Breast epithelium (tissue), 3 donors: Measurements from ENCODE around the gene VPS51.

Experiments used
- POLR2A ChIP-seq: fragments of 450-650 bp; IDR thresholded peaks from one replicate; pipeline ENCODE4 v1.6.1; 2016; ENCODE audit warnings: antibody characterized with exemption, mild to moderate bottlenecking, moderate library complexity
- POLR2AphosphoS5 ChIP-seq, 3 donors: sonication (generic); formaldehyde crosslinking; IDR thresholded peaks; one replicate each; pipeline ENCODE4 v1.6.1; 2017; ENCODE audit warnings: antibody characterized with exemption in 3 of 3
- TF ChIP-seq, protein P1 (sequence below), 3 donors: fragments of 450-650 bp; IDR thresholded peaks; one replicate each; pipeline ENCODE4 v1.5.1; 2016 to 2017; ENCODE audit warnings: antibody characterized with exemption in 3 of 3, mild to moderate bottlenecking in 3 of 3, moderate library complexity in 3 of 3

DNA sequence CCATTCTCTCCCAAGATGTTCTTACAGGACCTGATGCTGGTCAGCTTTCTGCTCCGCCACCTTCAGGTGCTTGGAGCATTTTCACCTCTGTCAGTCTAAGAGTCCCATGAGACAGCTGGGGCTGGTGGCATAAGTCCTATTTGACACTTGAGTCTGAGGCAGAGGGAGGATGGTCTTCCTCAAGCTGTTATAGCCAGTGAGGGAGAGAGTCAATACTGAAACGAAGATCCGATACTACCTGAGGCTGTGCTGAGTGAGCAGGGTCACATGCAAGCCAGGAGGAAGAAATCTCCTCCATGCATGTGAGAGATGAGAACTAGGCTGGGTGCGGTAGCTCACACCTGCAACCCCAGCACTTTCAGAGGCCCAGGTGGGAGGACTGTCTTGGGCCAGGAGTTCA lies 6.4 kb upstream of the VPS51 start:
- TF ChIP-seq POLR2A (no peak), POLR2AphosphoS5 (IDR thresholded peaks at IDR 0.05) (no peak)
- TF ChIP-seq, protein P1, sequence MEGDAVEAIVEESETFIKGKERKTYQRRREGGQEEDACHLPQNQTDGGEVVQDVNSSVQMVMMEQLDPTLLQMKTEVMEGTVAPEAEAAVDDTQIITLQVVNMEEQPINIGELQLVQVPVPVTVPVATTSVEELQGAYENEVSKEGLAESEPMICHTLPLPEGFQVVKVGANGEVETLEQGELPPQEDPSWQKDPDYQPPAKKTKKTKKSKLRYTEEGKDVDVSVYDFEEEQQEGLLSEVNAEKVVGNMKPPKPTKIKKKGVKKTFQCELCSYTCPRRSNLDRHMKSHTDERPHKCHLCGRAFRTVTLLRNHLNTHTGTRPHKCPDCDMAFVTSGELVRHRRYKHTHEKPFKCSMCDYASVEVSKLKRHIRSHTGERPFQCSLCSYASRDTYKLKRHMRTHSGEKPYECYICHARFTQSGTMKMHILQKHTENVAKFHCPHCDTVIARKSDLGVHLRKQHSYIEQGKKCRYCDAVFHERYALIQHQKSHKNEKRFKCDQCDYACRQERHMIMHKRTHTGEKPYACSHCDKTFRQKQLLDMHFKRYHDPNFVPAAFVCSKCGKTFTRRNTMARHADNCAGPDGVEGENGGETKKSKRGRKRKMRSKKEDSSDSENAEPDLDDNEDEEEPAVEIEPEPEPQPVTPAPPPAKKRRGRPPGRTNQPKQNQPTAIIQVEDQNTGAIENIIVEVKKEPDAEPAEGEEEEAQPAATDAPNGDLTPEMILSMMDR (IDR thresholded peaks at IDR 0.05) = no peak
